ENCODE measurements around the gene ADORA1. TPM values are rescaled to one million over a fixed set of nuclear protein-coding genes. Genes with fewer than 3 reads are reported as not detected.

ADORA1 gene
- total RNA-seq, 1 experiment from 2014 or later: 1.2 TPM

DNA sequence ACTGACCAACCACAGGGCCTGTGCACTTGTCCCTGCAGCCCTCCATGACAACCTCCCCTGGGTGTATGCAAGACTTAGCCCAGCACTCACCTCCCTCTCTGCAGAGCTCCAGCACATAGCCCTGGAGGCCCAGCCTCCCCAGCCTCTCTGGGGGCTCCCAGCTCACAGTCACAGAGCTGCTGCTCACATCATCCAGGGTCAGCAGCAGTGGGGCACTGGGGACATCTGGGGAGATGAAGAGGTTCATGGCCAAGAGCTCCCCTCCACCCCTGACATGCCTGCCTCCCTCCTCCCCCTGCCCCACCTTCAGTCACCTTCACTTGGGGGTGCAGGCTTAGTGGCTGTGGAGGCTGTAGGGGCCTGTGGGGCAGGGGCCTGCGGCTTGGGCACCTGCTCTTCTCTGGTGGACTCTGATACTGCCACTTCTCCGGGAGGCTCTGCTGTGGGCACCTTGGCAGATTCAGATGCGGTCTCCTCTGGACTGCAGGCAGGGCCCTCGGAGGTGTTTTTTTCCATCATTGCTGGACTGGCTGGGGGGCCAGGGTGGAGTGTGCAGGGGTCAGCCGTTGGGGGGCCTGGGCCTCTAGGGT is 47.8 kb downstream of the ADORA1 start, which contains the start of gene MYBPH:
Gene MYBPH (minus strand): TSS at position 590 of the 590 bp plus-strand sequence. CDS start 71 bp downstream, at position 519.
- H3K4me3 ChIP-seq (ENCODE audit: low read depth, low read length, poor library complexity, severe bottlenecking): no peak within 1 kb of the TSS
- POLR2A ChIA-PET (ENCODE audit: low non-redundant PET): no interaction called here
- intact Hi-C loops (cut with micrococcal nuclease; ENCODE audit: unreplicated experiment): no loop called here
- H3K9me3 ChIP-seq (ENCODE audit: low read depth, low read length, poor library complexity, severe bottlenecking): no peaks in the 10 kb centered on the region
- no TSS peak for BruUV-seq (replicated peaks)
- peaks cover 5% of the 10 kb centered on the region for H3K4me1 ChIP-seq (ENCODE audit: insufficient read depth, low read length, poor library complexity, severe bottlenecking)
- TF ChIP-seq EZH2 (IDR thresholded peaks at IDR 0.05; ENCODE audit: borderline replicate concordance, low read depth, low read length, poor library complexity, severe bottlenecking): no peak
- TF ChIP-seq, protein P1, sequence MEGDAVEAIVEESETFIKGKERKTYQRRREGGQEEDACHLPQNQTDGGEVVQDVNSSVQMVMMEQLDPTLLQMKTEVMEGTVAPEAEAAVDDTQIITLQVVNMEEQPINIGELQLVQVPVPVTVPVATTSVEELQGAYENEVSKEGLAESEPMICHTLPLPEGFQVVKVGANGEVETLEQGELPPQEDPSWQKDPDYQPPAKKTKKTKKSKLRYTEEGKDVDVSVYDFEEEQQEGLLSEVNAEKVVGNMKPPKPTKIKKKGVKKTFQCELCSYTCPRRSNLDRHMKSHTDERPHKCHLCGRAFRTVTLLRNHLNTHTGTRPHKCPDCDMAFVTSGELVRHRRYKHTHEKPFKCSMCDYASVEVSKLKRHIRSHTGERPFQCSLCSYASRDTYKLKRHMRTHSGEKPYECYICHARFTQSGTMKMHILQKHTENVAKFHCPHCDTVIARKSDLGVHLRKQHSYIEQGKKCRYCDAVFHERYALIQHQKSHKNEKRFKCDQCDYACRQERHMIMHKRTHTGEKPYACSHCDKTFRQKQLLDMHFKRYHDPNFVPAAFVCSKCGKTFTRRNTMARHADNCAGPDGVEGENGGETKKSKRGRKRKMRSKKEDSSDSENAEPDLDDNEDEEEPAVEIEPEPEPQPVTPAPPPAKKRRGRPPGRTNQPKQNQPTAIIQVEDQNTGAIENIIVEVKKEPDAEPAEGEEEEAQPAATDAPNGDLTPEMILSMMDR (conservative IDR thresholded peaks at IDR 0.05; ENCODE audit: low read depth, low read length): no peak
- no peaks in the 10 kb centered on the region for H3K27me3 ChIP-seq (replicated peaks; ENCODE audit: insufficient read depth, low read depth, low read length, poor library complexity)
- no peak for DNase-seq (ENCODE audit: low spot score)
- CTCF ChIA-PET: interaction anchor here (0.6 to 1.6 kb wide), 2 partner anchors 92 to 135 kb away, joined by 4 read pairs; no protein-coding TSS in a partner anchor
- no peak within 1 kb of the TSS for H3K27ac ChIP-seq (ENCODE audit: low read depth, low read length, poor library complexity, severe bottlenecking)
- H3K36me3 ChIP-seq (ENCODE audit: insufficient read depth, low read length, poor library complexity, severe bottlenecking): no peaks in the 10 kb centered on the region

GRCh38 chr1:203175827-203176241 is 48.3 kb downstream of the ADORA1 start:
- no peaks in the 10 kb centered on the region for H3K36me3 ChIP-seq (ENCODE audit: insufficient read depth, low read length, poor library complexity, severe bottlenecking)
- TF ChIP-seq, protein P1 (conservative IDR thresholded peaks at IDR 0.05; ENCODE audit: low read depth, low read length): no peak
- TF ChIP-seq EZH2 (IDR thresholded peaks at IDR 0.05; ENCODE audit: borderline replicate concordance, low read depth, low read length, poor library complexity, severe bottlenecking): no peak
- BruUV-seq (replicated peaks): no TSS peak
- H3K4me1 ChIP-seq (ENCODE audit: insufficient read depth, low read length, poor library complexity, severe bottlenecking): peaks cover 5% of the 10 kb centered on the region
- ChIA-PET POLR2A (ENCODE audit: low non-redundant PET) (no interaction called here), CTCF (interaction anchor here (1.6 kb wide), 1 partner anchor 135 kb away, joined by 4 read pairs; no protein-coding TSS in a partner anchor)
- H3K4me3 ChIP-seq (ENCODE audit: low read depth, low read length, poor library complexity, severe bottlenecking): no peak overlapping the region
- H3K9me3 ChIP-seq (ENCODE audit: low read depth, low read length, poor library complexity, severe bottlenecking): no peaks in the 10 kb centered on the region
- intact Hi-C loops (cut with micrococcal nuclease; ENCODE audit: unreplicated experiment): no loop called here
- no peaks in the 10 kb centered on the region for H3K27me3 ChIP-seq (replicated peaks; ENCODE audit: insufficient read depth, low read depth, low read length, poor library complexity)
- DNase-seq (ENCODE audit: low spot score): no peak
- H3K27ac ChIP-seq (ENCODE audit: low read depth, low read length, poor library complexity, severe bottlenecking): no peak overlapping the region

- no peak for TF ChIP-seq EZH2 (IDR thresholded peaks at IDR 0.05; ENCODE audit: borderline replicate concordance, low read depth, low read length, poor library complexity, severe bottlenecking)
- TF ChIP-seq, protein P1 (conservative IDR thresholded peaks at IDR 0.05; ENCODE audit: low read depth, low read length): no peak
- DNase-seq (ENCODE audit: low spot score): no peak
- intact Hi-C loops (cut with micrococcal nuclease; ENCODE audit: unreplicated experiment): no loop called here
- H3K4me1 ChIP-seq (ENCODE audit: insufficient read depth, low read length, poor library complexity, severe bottlenecking): peaks cover 5% of the 10 kb centered on the region
- no peaks in the 10 kb centered on the region for H3K9me3 ChIP-seq (ENCODE audit: low read depth, low read length, poor library complexity, severe bottlenecking)
- POLR2A ChIA-PET (ENCODE audit: low non-redundant PET): no interaction called here
- H3K27ac ChIP-seq (ENCODE audit: low read depth, low read length, poor library complexity, severe bottlenecking): no peak overlapping the region
- H3K36me3 ChIP-seq (ENCODE audit: insufficient read depth, low read length, poor library complexity, severe bottlenecking): no peaks in the 10 kb centered on the region
- no TSS peak for BruUV-seq (replicated peaks)
- CTCF ChIA-PET: interaction anchor here (1.6 kb wide), 1 partner anchor 136 kb away, joined by 4 read pairs; no protein-coding TSS in a partner anchor
- H3K4me3 ChIP-seq (ENCODE audit: low read depth, low read length, poor library complexity, severe bottlenecking): no peak overlapping the region
- H3K27me3 ChIP-seq (replicated peaks; ENCODE audit: insufficient read depth, low read depth, low read length, poor library complexity): no peaks in the 10 kb centered on the region
These were observed 48.9 kb downstream of the ADORA1 start for GRCh38 chr1:203176273-203177035.
